ENCODE results near the gene ITPR3. TPM values are rescaled to one million over a fixed set of nuclear protein-coding genes. Genes with fewer than 3 reads are reported as not detected.

The ITPR3 gene
- total and polyA plus RNA-seq, 2 donors (not counting 3 experiments of a cell fraction or from before 2014, with no cell fraction given) = 28.8 to 52.2 TPM

GRCh38 chr6:33723371-33724085 lies 102.4 kb downstream of the ITPR3 start:
- POLR2A ChIA-PET = no interaction called here
- Histone ChIP-seq H3K27ac (ENCODE audit: insufficient read depth, low read depth, low read length) (no peak overlapping the region), H3K9ac (replicated peaks; ENCODE audit: extremely low read depth, insufficient read depth, low read length) (no peak overlapping the region), H3K27me3 (ENCODE audit: control insufficient read depth in 2 of 2, insufficient read depth in 2 of 2, low read length in 2 of 2) (peaks cover 24% of the 10 kb centered on the region in 2 experiments), H3K9me3 (replicated peaks; ENCODE audit: control insufficient read depth, insufficient read depth, low read length) (no peaks in the 10 kb centered on the region), H3K79me2 (ENCODE audit: control insufficient read depth, insufficient read depth, low read length) (no peaks in the 10 kb centered on the region), H3K4me3 (replicated peaks in 1 of 3; ENCODE audit: insufficient read depth in 1 of 3, low read depth in 1 of 3, low read length in 3 of 3) (no peak overlapping the region), H3K9me1 (replicated peaks; ENCODE audit: control insufficient read depth, extremely low read depth, insufficient read depth, low read length) (no peaks in the 10 kb centered on the region), H2AFZ (ENCODE audit: low read depth, low read length) (no peak overlapping the region), H3K4me1 (ENCODE audit: control insufficient read depth, extremely low read depth, insufficient read depth, low read length) (no peaks in the 10 kb centered on the region), H4K20me1 (replicated peaks; ENCODE audit: control insufficient read depth, extremely low read depth, insufficient read depth, low read length) (no peaks in the 10 kb centered on the region), H3K4me2 (ENCODE audit: insufficient read depth, low read length) (no peak overlapping the region), H3K36me3 (ENCODE audit: control insufficient read depth in 2 of 2, extremely low read depth in 1 of 2, insufficient read depth in 2 of 2, low read length in 2 of 2) (no peaks in the 10 kb centered on the region)
- intact Hi-C loops (cut with micrococcal nuclease) = no loop called here
- CTCF ChIA-PET = interaction anchor here (0.9 to 1.7 kb wide), 5 partner anchors 10 to 23 kb away, joined by 3 to 7 read pairs (median 4); partner anchors contain the start of gene UQCC2
- no TSS peak for BruUV-seq (replicated peaks)
- dilution Hi-C loops (cut with MboI; ENCODE audit: extremely low pct_ligation_motif_present, low sequenced_read_pairs) = no loop called here
- no peak for DNase-seq (ENCODE audit: low read depth, low spot score)
- no peak for FAIRE-seq
- no peak for TF ChIP-seq CTCF (IDR thresholded peaks at IDR 0.05; ENCODE audit: extremely low read depth in 1 of 2, insufficient read depth in 1 of 2, low read depth in 1 of 2, low read length in 2 of 2)
- TF ChIP-seq GATA2 (IDR thresholded peaks at IDR 0.05; ENCODE audit: insufficient read depth, insufficient read length, low read depth, low read length) = no peak
- TF ChIP-seq JUN (IDR thresholded peaks at IDR 0.05; ENCODE audit: borderline replicate concordance, insufficient read depth, insufficient read length, low read depth) = no peak
- TF ChIP-seq, protein P1, sequence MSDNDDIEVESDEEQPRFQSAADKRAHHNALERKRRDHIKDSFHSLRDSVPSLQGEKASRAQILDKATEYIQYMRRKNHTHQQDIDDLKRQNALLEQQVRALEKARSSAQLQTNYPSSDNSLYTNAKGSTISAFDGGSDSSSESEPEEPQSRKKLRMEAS (IDR thresholded peaks at IDR 0.05; ENCODE audit: insufficient read depth, insufficient read length) = no peak
- TF ChIP-seq MYC (IDR thresholded peaks at IDR 0.05; ENCODE audit: low read depth, low read length) = no peak
- no peak for TF ChIP-seq EZH2 (IDR thresholded peaks at IDR 0.05; ENCODE audit: borderline replicate concordance, low read depth, low read length, severe bottlenecking)
- no peak for TF ChIP-seq FOS (IDR thresholded peaks at IDR 0.05; ENCODE audit: borderline replicate concordance, insufficient read depth, low read length)
- TF ChIP-seq POLR2AphosphoS5 (IDR thresholded peaks at IDR 0.05; ENCODE audit: insufficient read depth, low read depth, low read length) = no peak
- TF ChIP-seq POLR2A (IDR thresholded peaks at IDR 0.05; ENCODE audit: low read depth, low read length) = no peak

Data from endothelial cell of umbilical vein (primary cell).